HG03442 (cell line): ENCODE data around the gene ALG13.
"Not testable (repeated sequence)": the region's sequence is repeated elsewhere in the genome, so short reads cannot be mapped to it uniquely, and the experiment has no call there.

Experiments
- ATAC-seq: cut with Tn5 transposase; IDR thresholded peaks from one replicate; pipeline ENCODE4 v1.9.1; 2021; ENCODE audit warnings: mild to moderate bottlenecking, moderate library complexity; ENCODE audit not compliant: unreplicated experiment

Gene ALG13

DNA sequence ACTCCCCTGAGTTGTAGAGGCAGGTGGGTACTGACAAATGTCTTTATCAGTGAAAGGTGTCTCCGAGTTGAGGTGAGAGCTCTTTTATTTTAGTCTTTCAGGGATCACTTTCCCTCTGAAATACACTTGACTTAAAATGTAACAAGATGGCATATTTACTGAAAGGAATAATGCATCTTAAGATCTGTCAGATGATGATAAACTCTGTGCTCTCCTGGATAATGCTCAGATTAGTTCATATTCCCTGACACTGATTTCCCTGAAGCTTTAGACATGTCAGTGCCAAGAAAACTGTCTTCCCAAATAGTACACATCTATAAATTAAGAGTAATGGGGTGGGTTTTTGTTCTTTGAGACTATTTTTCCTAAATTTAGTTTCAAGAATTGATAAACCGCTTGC lies 75.5 kb downstream of the ALG13 start:
- ATAC-seq, result no peak

GRCh38 chrX:111759686-111760085 lies 78.7 kb downstream of the ALG13 start:
- ATAC-seq, result no peak

GRCh38 chrX:111761578-111762135 lies 80.7 kb downstream of the ALG13 start:
- ATAC-seq, result no peak

DNA sequence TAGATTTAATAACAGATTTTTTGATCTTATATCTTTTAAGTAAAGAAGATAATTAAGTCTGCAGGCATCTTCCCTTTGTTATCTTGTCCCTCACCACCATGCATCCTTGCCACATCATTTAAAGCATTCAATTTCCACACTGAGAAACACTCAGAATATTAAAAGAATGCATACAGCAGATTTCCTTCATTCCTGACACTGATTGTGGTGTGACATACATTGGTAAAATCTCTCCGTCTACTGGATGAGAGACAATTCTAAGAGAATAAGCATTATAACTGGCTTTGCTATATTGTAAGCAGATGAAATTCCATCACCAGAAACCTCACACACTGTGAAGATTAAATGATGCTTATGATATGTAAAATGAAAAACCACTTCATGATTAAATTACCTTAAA lies 97.6 kb downstream of the ALG13 start:
- ATAC-seq, result no peak

DNA sequence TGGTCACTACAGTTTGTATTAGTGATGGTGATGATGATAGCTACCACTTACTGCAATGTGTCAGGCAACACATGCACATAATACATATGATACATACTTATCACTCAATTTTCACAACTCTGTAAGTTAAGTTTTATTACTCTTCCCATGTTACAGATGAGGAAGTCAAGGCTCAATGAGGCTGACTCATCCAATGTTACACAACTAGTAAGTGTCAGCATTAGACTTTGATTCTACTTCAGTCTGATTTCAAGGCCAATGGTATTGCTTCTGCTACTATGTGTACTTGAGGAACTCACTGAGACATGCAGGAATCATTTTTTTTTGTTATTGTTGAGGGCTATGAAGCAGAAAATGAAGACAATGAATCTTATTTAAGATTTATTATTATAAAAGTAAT lies 98.6 kb downstream of the ALG13 start:
- ATAC-seq, result no peak

DNA sequence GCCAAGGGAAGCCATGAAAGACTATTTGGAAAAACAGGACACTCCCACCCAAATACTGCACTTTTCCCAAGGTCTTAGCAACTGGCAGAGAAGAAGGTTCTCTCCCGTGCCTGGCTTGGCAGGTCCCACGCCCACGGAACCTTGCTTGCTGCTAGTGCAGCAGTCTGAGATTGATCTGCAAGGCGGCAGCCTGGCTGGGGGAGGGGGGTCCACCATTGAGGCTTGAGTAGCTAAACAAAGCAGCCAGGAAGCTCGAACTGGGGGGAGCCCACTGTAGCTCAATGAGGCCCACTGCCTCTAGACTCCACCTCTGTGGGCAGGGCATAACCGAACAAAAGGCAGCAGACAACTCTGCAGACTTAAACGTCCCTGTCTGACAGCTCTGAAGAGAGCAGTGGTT lies 103.7 kb downstream of the ALG13 start:
- no peak for ATAC-seq

DNA sequence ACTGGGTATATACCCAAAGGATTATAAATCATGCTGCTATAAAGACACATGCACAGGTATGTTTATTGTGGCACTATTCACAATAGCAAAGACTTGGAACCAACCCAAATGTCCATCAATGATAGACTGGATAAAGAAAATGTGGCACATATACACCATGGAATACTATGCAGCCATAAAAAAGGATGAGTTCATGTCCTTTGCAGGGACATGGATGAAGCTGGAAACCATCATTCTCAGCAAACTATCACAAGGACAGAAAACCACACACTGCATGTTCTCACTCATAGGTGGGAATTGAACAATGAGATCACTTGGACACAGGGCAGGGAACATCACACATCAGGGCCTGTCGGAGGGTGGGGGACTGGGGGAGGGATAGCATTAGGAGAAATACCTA lies 109.1 kb downstream of the ALG13 start:
- ATAC-seq, result not testable (repeated sequence)
